DOHH2 (cell line): ENCODE results near the gene STAM.

ENCODE experiments used
- H3F3A ChIP-seq: fragments of 200-600 bp; sonication (generic), shearing (Covaris generic); 2 replicates; pipeline ENCODE4 v1.6.0; 2016; ENCODE audit warnings: antibody characterized with exemption, mild to moderate bottlenecking; ENCODE audit not compliant: control insufficient read depth, insufficient read depth
- H3K27ac ChIP-seq: fragments of 200-600 bp; sonication (generic); 2 replicates; pipeline ENCODE4 v1.5.1; 2014; ENCODE audit warnings: low read depth, mild to moderate bottlenecking, low read length, moderate library complexity
- H3K27me3 ChIP-seq: fragments of 200-600 bp; sonication (generic); 2 replicates; pipeline ENCODE4 v1.6.1; 2014; ENCODE audit warnings: mild to moderate bottlenecking, low read length, mixed read lengths; ENCODE audit not compliant: control insufficient read depth
- H3K36me3 ChIP-seq: fragments of 200-600 bp; sonication (generic); 2 replicates; pipeline ENCODE4 v1.6.1; 2014; ENCODE audit warnings: mild to moderate bottlenecking, low read length, moderate library complexity, mixed read lengths; ENCODE audit not compliant: control insufficient read depth
- H3K4me1 ChIP-seq: fragments of 200-600 bp; sonication (generic); 2 replicates; pipeline ENCODE4 v1.6.1; 2014; ENCODE audit warnings: mild to moderate bottlenecking, low read length, mixed read lengths; ENCODE audit not compliant: control insufficient read depth
- H3K4me2 ChIP-seq: fragments of 200-600 bp; sonication (generic); 2 replicates; pipeline ENCODE4 v1.6.0; 2014; ENCODE audit warnings: mild to moderate bottlenecking, low read length, moderate library complexity
- H3K4me3 ChIP-seq: fragments of 200-600 bp; sonication (generic); 2 replicates; pipeline ENCODE4 v1.5.1; 2014; ENCODE audit warnings: mild to moderate bottlenecking, low read length, mixed read lengths
- H3K79me2 ChIP-seq: fragments of 200-600 bp; sonication (generic); 2 replicates; pipeline ENCODE4 v1.6.1; 2014; ENCODE audit warnings: mild to moderate bottlenecking, low read length, mixed read lengths; ENCODE audit not compliant: control insufficient read depth
- H3K9me2 ChIP-seq: fragments of 200-600 bp; sonication (generic); replicated peaks from 2 replicates; pipeline ENCODE4 v1.6.1; 2014; ENCODE audit warnings: mild to moderate bottlenecking, low read length, mixed read lengths; ENCODE audit not compliant: control insufficient read depth
- H3K9me3 ChIP-seq: fragments of 200-600 bp; sonication (generic); 2 replicates; pipeline ENCODE4 v1.6.1; 2014; ENCODE audit warnings: antibody characterized with exemption, low read length, mixed read lengths; ENCODE audit not compliant: control insufficient read depth, insufficient read depth
- H4K20me1 ChIP-seq: fragments of 200-600 bp; sonication (generic); 2 replicates; pipeline ENCODE4 v1.6.0; 2014; ENCODE audit warnings: low read depth, mild to moderate bottlenecking, antibody characterized with exemption, low read length, moderate library complexity; ENCODE audit not compliant: control insufficient read depth, insufficient read depth
- EZH2phosphoT487 ChIP-seq: fragments of 200-600 bp; sonication (generic); IDR thresholded peaks from 2 replicates; pipeline ENCODE4 v1.6.1; 2017; ENCODE audit warnings: borderline replicate concordance, mild to moderate bottlenecking, antibody characterized with exemption, low read length, moderate library complexity, mixed read lengths
- TF ChIP-seq, protein P1 (sequence below): fragments of 200-600 bp; sonication (generic); IDR thresholded peaks from one replicate; pipeline ENCODE4 v1.5.1; 2014; ENCODE audit warnings: antibody characterized with exemption, mild to moderate bottlenecking, low read depth, low read length; ENCODE audit not compliant: poor library complexity, severe bottlenecking

The STAM gene

DNA sequence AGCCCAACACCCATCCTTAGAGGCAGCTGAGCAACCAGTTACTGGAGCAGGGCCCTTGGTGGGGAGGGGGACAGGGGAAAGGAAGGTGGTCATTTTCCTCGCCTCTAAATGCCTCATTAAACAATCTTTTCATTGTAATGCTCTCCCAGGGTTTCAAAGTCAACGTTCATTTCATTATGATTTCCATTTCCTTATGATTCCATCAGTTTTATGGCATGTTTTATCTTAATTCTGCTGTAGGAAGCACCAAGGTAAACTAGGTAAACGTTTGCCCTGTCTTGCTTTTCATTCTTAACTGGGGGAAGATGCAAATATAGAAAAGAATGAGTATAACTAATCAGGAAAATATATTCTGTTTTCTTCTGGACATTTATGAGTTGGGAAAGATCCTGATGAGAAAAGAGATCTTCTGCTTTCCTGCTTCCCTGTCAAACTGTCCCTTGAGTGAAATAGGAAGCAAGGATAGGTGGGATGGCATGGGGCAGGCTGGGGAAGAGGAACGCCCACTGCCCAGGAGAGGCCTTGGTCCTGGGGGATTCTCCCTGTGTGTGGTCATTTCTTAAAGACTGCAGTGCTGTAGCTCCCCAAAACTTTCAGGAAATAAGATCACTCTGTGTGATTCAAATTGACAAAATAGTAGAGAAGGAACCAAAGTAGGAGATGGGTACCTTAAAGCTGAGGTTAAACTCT is 87.5 kb downstream of the STAM start:
- no peak overlapping the region for H3K4me2 ChIP-seq
- H3K79me2 ChIP-seq, result no peaks in the 10 kb centered on the region
- no peaks in the 10 kb centered on the region for H3K9me3 ChIP-seq
- no peak overlapping the region for H3K4me3 ChIP-seq
- no peaks in the 10 kb centered on the region for H3K4me1 ChIP-seq
- no peak overlapping the region for H3K27ac ChIP-seq
- H3K9me2 ChIP-seq, result no peaks in the 10 kb centered on the region
- no peaks in the 10 kb centered on the region for H3F3A ChIP-seq
- H3K27me3 ChIP-seq, result no peaks in the 10 kb centered on the region
- no peaks in the 10 kb centered on the region for H3K36me3 ChIP-seq
- H4K20me1 ChIP-seq, result no peaks in the 10 kb centered on the region
- TF ChIP-seq, protein P1, sequence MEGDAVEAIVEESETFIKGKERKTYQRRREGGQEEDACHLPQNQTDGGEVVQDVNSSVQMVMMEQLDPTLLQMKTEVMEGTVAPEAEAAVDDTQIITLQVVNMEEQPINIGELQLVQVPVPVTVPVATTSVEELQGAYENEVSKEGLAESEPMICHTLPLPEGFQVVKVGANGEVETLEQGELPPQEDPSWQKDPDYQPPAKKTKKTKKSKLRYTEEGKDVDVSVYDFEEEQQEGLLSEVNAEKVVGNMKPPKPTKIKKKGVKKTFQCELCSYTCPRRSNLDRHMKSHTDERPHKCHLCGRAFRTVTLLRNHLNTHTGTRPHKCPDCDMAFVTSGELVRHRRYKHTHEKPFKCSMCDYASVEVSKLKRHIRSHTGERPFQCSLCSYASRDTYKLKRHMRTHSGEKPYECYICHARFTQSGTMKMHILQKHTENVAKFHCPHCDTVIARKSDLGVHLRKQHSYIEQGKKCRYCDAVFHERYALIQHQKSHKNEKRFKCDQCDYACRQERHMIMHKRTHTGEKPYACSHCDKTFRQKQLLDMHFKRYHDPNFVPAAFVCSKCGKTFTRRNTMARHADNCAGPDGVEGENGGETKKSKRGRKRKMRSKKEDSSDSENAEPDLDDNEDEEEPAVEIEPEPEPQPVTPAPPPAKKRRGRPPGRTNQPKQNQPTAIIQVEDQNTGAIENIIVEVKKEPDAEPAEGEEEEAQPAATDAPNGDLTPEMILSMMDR, result no peak
- TF ChIP-seq EZH2phosphoT487, result no peak

GRCh38 chr10:17733620-17734019 is 89.7 kb downstream of the STAM start:
- no peaks in the 10 kb centered on the region for H4K20me1 ChIP-seq
- no peak overlapping the region for H3K4me2 ChIP-seq
- H3K9me3 ChIP-seq, result no peaks in the 10 kb centered on the region
- no peak overlapping the region for H3K27ac ChIP-seq
- H3K4me1 ChIP-seq, result no peaks in the 10 kb centered on the region
- H3F3A ChIP-seq, result no peaks in the 10 kb centered on the region
- H3K27me3 ChIP-seq, result no peaks in the 10 kb centered on the region
- H3K4me3 ChIP-seq, result no peak overlapping the region
- no peaks in the 10 kb centered on the region for H3K9me2 ChIP-seq
- TF ChIP-seq EZH2phosphoT487, result no peak
- TF ChIP-seq, protein P1, result no peak
- no peaks in the 10 kb centered on the region for H3K36me3 ChIP-seq
- H3K79me2 ChIP-seq, result no peaks in the 10 kb centered on the region

GRCh38 chr10:17734432-17735080 is 90.6 kb downstream of the STAM start:
- Histone ChIP-seq H4K20me1 (no peaks in the 10 kb centered on the region), H3K27me3 (no peaks in the 10 kb centered on the region), H3K79me2 (no peaks in the 10 kb centered on the region), H3K4me1 (no peaks in the 10 kb centered on the region), H3F3A (no peaks in the 10 kb centered on the region), H3K27ac (no peak overlapping the region), H3K4me2 (no peak overlapping the region), H3K9me3 (no peaks in the 10 kb centered on the region), H3K4me3 (no peak overlapping the region), H3K9me2 (no peaks in the 10 kb centered on the region), H3K36me3 (no peaks in the 10 kb centered on the region)
- TF ChIP-seq EZH2phosphoT487, result no peak
- TF ChIP-seq, protein P1, result no peak
